ENCODE results near the gene GATB. TPM values are rescaled to one million over a fixed set of nuclear protein-coding genes. Genes with fewer than 3 reads are reported as not detected.

Gene GATB
- total RNA-seq, 1 donor from 2014 or later = 20.8 TPM

- DNase-seq (ENCODE audit: low spot score in 2 of 2) = no peak
- no peak for FAIRE-seq
These were observed 134.6 kb downstream of the GATB start for GRCh38 chr4:151626228-151626627.

GRCh38 chr4:151624626-151625565 lies 135.9 kb downstream of the GATB start:
- DNase-seq (ENCODE audit: low spot score in 2 of 2) = no peak
- no peak for FAIRE-seq

All from frontal cortex (tissue), 4 donors.